Suprapubic skin (tissue), 4 donors: ENCODE data around the gene SPOCK2. TPM values are rescaled to one million over a fixed set of nuclear protein-coding genes. Genes with fewer than 3 reads are reported as not detected.

Source experiments
- DNase-seq, 2 donors: peaks; one replicate each; pipeline ENCODE4 v3.0.0-alpha.2; 2019; ENCODE audit warnings: low spot score in 2 of 2
- H3K27ac ChIP-seq: fragments of 200-600 bp; sonication (generic); one replicate; pipeline ENCODE4 v1.5.1; 2019
- H3K27me3 ChIP-seq: fragments of 200-600 bp; sonication (generic); one replicate; pipeline ENCODE4 v1.5.1; 2019
- H3K36me3 ChIP-seq: fragments of 200-600 bp; sonication (generic); one replicate; pipeline ENCODE4 v1.5.1; 2019
- H3K4me1 ChIP-seq: fragments of 200-600 bp; sonication (generic); one replicate; pipeline ENCODE4 v1.5.1; 2019
- H3K4me3 ChIP-seq: fragments of 200-600 bp; sonication (generic); one replicate; pipeline ENCODE4 v1.5.1; 2019; ENCODE audit warnings: mild to moderate bottlenecking
- H3K9me3 ChIP-seq: fragments of 200-600 bp; sonication (generic); one replicate; pipeline ENCODE4 v1.5.1; 2019
- EP300 ChIP-seq: sonication (generic); formaldehyde crosslinking; IDR thresholded peaks from one replicate; pipeline ENCODE4 v1.6.1; 2017; ENCODE audit warnings: antibody characterized with exemption
- POLR2A ChIP-seq, 2 donors: fragments of 450-650 bp; IDR thresholded peaks; one replicate each; pipeline ENCODE4 v1.6.1; 2017; ENCODE audit warnings: antibody characterized with exemption in 2 of 2, mild to moderate bottlenecking in 2 of 2, moderate library complexity in 2 of 2
- POLR2AphosphoS5 ChIP-seq, 3 donors: sonication (generic); formaldehyde crosslinking; IDR thresholded peaks; one replicate each; pipeline ENCODE4 v1.6.1; 2017; ENCODE audit warnings: antibody characterized with exemption in 3 of 3
- WGBS: methylation state at CpG from one replicate; pipeline ENCODE4 v1.1.5; 2018; 5-methylcytosine and 5-hydroxymethylcytosine counted together
- total RNA-seq, 4 donors: library from RNA; depleted of rRNA; stranded (reverse); fragments of >200 nt; gene quantifications; one replicate each; pipeline ENCODE4 v1.1.0, GENCODE V29; 2016
- TF ChIP-seq, protein P1 (sequence below), 2 donors: fragments of 200-600 bp in 1 of 2; fragments of 450-650 bp in 1 of 2; sonication (generic) in 1 of 2; IDR thresholded peaks; one replicate each; pipeline ENCODE4 v1.5.1; 2016 to 2019; ENCODE audit warnings: antibody characterized with exemption in 2 of 2, mild to moderate bottlenecking in 1 of 2, moderate library complexity in 1 of 2

SPOCK2 gene
- total RNA-seq, 4 donors from 2014 or later: 1.5 to 3.7 (median 1.8) TPM

DNA sequence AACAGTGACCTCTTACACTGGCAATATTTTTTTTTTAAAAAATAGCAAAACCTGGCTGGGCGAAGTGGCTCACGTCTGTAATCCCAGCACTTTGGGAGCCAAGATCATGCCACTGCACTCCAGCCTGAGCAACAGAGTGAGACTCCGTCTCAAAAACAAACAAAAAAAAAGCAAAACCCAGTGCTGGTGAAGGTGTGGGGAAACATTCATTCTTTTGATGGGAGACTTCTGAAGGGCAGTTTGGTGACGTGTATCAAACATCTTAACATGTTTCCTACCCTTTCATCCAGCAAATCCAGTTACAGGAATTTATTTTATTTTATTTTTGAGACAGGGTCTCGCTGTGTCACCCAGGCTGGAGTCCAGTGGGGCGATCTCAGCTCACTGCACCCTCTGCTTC, 66.1 kb downstream of the SPOCK2 start:
- 89% methylated on average over 6 of the region's 6 CpGs for WGBS
- Histone ChIP-seq H3K36me3 (no peaks in the 10 kb centered on the region), H3K9me3 (no peaks in the 10 kb centered on the region), H3K4me1 (peaks cover 25% of the 10 kb centered on the region), H3K4me3 (no peak overlapping the region), H3K27ac (no peak overlapping the region), H3K27me3 (no peaks in the 10 kb centered on the region)
- TF ChIP-seq EP300 (no peak), POLR2A (IDR thresholded peaks at IDR 0.05) (no peak), POLR2AphosphoS5 (IDR thresholded peaks at IDR 0.05) (no peak)
- TF ChIP-seq, protein P1, sequence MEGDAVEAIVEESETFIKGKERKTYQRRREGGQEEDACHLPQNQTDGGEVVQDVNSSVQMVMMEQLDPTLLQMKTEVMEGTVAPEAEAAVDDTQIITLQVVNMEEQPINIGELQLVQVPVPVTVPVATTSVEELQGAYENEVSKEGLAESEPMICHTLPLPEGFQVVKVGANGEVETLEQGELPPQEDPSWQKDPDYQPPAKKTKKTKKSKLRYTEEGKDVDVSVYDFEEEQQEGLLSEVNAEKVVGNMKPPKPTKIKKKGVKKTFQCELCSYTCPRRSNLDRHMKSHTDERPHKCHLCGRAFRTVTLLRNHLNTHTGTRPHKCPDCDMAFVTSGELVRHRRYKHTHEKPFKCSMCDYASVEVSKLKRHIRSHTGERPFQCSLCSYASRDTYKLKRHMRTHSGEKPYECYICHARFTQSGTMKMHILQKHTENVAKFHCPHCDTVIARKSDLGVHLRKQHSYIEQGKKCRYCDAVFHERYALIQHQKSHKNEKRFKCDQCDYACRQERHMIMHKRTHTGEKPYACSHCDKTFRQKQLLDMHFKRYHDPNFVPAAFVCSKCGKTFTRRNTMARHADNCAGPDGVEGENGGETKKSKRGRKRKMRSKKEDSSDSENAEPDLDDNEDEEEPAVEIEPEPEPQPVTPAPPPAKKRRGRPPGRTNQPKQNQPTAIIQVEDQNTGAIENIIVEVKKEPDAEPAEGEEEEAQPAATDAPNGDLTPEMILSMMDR (IDR thresholded peaks at IDR 0.05): no peak
- no peak for DNase-seq

DNA sequence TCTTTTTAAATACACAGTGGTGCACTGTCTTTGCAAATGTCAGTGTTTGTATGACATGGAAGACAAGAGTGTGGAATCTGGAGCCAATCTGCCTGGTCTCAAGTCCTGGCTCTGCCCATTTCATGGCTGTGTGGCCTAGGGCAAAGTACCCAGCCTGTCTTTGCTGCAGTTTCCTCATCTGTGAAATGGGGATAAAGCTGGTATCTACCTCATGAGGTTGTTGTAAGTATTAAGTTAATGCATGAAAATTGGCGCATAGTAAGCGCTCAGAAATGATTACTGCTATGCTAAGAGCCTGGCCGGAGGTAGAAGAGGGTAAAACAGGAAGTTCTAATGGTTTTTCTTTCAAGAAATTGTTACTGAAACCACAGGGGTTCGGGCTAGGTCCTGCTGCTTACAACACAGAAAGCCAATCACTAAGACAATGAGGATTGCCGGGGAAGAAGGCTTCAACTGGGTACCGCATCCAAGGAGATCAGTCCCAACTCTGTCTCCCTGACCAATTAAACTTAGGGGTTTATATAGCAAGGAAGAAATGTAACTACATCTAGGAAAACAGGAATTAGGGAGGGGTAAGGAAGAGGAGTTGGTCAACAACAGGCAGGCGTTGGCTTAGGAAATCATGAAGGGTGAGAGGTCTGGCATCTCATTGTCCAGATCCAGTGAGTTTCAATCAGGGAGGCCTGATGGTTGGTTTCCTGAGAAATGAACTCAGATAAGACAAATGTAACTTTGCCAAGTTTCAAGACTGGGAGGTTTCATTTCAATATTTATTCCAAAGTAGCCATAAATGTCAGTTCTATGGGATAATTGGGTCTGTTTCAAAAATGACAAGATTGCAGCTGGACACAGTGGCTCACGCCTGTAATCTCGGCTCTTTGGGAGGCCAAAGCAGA, 67.2 kb downstream of the SPOCK2 start:
- no peak overlapping the region for H3K27ac ChIP-seq
- H3K4me3 ChIP-seq: no peak overlapping the region
- WGBS: 88% methylated on average over 9 of the region's 9 CpGs
- no peak for TF ChIP-seq EP300
- TF ChIP-seq, protein P1 (IDR thresholded peaks at IDR 0.05): no peak
- no peak for TF ChIP-seq POLR2AphosphoS5 (IDR thresholded peaks at IDR 0.05)
- no peak for TF ChIP-seq POLR2A (IDR thresholded peaks at IDR 0.05)
- H3K4me1 ChIP-seq: peaks cover 27% of the 10 kb centered on the region
- no peaks in the 10 kb centered on the region for H3K27me3 ChIP-seq
- H3K9me3 ChIP-seq: no peaks in the 10 kb centered on the region
- DNase-seq: no peak
- H3K36me3 ChIP-seq: no peaks in the 10 kb centered on the region

DNA sequence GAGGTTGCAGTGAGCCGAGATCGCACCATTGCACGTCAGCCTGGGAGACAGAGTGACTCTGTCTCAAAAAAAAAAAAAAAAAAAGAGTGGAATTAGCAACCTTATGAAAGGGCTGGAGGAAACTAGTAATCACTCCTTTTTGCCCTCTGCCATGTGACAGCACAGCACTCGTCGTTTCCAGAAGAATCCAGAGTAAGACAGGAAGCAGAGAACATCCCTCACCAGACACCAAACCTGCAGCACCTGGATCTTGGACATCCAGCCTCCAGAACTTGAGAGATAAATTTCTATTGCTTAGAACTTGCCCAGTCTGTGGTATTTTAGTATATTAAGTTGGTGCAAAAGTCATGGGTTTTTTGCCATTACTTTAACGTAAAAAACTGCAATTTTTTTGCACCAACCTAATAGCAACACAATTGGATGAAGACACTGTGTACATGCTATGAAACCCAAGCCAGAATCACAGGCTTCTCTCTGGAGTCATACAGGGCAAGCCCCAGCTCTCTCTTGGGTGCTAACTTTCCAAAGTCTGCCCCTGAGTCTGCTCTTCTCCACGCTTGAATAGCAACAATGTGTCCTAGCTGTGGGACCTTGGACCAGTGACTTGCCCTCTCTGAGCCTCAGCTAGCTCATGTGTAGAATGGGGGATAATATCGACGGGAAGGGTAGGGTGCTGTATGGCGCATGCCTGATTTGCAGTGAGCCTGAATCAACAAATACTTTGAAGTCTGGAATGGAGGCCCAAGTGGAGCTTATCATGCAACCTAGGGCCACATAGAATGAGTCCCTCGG, 69.1 kb downstream of the SPOCK2 start:
- H3K9me3 ChIP-seq: no peaks in the 10 kb centered on the region
- no peak overlapping the region for H3K4me3 ChIP-seq
- no peak for TF ChIP-seq EP300
- no peak for TF ChIP-seq POLR2AphosphoS5 (IDR thresholded peaks at IDR 0.05)
- TF ChIP-seq, protein P1 (IDR thresholded peaks at IDR 0.05): no peak
- no peak for TF ChIP-seq POLR2A (IDR thresholded peaks at IDR 0.05)
- no peak overlapping the region for H3K27ac ChIP-seq
- peaks cover 19% of the 10 kb centered on the region for H3K4me1 ChIP-seq
- no peaks in the 10 kb centered on the region for H3K27me3 ChIP-seq
- 95% methylated on average over 11 of the region's 11 CpGs for WGBS
- no peak for DNase-seq
- no peaks in the 10 kb centered on the region for H3K36me3 ChIP-seq

DNA sequence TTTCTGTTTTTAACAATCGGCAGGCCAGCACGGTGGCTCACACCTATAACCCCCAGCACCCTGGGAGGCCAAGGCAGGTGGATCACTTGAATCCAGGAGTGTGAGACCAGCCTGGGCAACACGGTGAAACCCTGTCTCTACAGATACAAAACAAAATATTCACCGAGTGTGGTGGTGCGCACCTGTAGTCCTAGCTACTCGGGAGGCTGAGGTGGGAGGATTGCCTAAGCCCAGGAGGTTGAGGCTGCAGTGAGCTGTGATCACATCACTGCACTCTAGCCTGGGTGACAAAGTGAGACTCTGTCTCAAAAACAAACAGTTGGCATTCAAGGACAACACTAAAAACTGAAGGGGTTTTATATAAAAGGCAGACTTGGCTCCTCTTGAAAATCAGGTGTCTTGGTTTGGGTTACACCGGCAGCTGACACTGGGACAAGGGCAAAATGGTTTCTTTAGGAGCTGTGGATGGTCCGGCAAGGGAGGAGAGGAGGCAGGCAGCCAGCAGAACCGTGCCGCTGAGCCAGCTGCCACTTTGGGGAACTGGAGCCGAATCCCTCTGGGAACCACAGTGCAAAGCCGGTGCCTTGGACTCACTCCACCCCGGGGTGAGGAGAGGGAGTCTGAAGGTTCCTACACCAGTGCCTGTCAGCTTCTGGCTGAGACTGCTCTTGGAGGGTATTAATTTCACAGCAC, 71.6 kb downstream of the SPOCK2 start:
- TF ChIP-seq POLR2AphosphoS5 (IDR thresholded peaks at IDR 0.05): no peak
- TF ChIP-seq POLR2A (IDR thresholded peaks at IDR 0.05): no peak
- TF ChIP-seq EP300: no peak
- TF ChIP-seq, protein P1 (IDR thresholded peaks at IDR 0.05): no peak
- no peaks in the 10 kb centered on the region for H3K27me3 ChIP-seq
- H3K9me3 ChIP-seq: no peaks in the 10 kb centered on the region
- H3K27ac ChIP-seq: no peak overlapping the region
- no peak for DNase-seq
- peaks cover 18% of the 10 kb centered on the region for H3K4me1 ChIP-seq
- H3K36me3 ChIP-seq: no peaks in the 10 kb centered on the region
- WGBS: 62% methylated on average over 13 of the region's 13 CpGs
- H3K4me3 ChIP-seq: no peak overlapping the region
